ENCODE data around the gene TPCN2.

Gene TPCN2

DNA sequence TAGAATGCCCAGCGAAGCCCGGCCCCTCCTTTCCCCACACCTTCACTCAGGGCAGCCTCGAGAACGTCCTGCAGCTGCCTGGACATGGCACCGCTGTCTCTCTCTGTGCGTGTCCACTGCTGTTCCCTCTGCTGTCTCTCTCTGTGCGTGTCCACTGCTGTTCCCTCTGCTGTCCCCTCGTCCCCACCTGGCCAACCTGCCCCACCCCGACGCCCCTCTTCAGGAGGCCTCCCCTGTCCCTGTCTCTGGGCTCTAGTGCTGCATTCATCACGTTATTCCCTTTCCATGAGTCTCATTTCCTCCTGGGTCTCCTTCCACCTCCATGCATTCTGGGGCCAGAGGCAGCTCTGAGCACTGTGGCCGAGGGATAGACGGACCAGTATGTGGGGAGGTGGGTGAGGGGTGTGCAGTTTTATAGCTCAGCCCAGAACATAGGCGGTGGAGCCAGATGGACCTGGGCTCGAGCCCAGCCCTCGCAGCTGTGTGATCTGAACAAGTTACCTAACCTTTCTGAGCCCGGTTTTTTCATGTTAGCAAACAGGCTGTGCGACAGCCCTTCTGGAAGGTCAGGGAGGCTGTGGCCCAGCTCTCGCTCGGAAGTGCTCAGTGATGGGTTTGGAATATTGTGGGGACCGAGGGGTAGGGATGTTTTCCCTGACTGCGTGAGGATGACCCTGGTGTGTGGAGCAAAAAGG lies 65.1 kb downstream of the TPCN2 start:
- no peak for DNase-seq (ENCODE audit: low spot score)

DNA sequence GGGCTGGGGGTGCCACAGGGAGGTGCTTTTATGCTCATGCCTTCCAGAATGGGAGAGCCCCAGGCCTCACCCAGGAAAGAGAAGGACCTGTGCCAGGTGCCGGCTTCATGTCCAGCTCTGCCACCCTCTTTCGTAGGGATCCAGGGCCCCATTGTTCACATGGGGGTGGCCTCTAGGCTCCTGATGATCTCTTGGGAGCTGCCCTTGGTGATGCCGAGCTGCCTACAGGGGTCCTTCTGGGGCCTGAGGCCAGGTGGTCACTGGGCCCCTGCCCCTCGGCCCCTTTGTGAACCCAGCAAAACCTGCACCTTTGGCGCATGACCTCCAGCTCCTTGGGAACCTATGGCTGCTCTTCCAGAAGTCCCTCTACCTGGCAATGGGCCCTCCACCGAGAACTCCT lies 65.6 kb downstream of the TPCN2 start:
- DNase-seq (ENCODE audit: low spot score), result no peak

DNA sequence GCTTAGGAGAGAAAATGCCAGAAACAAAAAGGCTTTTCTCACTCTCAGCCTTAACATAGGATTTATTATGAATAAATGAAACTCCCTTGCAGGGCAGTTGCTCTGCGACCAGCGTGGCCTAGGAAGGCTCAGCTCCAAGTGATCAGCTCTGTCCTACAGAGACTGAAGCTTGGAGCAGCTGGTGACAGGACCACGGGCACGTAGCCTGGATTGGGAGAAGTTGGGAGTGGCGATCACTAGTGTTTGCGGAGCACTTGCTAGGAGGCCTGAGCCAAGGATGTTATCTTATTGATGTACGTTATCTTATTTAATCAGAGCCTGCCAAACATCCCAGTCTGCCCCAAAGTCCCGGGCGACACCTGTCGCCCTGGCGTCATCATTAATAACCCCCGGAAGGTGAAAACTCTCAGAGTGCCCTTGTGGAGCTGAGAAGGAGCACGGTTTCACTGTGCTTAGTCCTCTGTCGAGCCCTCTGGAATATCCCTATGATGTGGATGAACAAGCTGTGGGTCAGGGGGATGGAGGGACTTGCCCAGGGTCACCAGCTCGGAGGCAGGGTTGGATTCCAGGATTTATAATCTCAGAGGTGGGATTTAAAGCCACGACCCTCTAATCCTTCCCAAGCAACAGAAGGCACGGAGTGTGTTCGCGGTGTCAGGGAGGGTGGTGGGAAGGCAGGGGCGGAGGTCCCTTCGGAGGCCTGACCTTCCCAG lies 66.2 kb downstream of the TPCN2 start:
- DNase-seq (ENCODE audit: low spot score), result no peak

DNA sequence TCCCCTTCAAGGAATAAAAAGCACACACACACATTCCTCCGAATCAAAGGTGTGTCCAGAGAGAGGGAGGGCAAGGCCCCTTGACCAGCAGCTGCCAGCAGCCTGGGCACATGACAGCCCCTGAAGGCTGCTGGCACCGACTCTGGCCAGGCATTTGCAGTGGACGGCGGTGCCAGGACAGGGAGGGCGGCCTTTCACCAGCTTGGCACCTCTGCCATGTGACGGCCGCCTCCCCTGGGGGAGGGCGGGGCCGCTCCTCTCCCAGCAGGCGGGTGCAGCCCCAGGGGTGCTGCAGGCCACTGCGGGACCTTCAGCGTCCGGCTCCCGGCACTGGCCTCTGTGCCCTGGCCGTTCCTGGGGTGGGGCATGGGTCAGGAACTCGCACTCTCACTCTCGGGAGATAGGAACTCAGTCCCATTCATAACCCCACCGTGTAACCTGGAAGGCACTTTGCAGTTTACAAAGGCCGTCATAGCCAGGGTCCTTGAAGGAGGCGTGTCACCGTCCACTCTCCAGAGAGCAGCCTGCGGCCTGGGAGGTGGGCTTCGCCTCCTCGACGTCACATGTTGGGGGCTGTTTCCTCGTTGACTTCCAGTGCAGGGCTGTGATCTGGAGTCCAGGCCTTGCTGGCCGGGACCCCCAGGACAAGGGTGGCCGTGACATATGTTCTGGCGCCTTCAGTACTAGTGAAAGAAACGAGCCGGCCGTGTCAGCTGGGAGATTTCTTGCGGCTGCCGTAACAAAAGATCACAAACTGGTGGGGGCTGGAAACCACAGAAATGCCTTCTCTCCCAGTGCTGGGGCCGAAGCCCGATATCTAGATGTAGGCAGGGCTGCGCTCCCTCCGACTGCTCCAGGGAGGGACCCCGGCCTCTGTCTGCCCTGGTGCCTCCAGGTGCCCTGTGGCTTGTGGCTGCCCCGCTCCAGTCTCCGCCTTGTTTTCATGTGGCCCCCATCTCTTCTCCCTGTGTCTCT lies 67.1 kb downstream of the TPCN2 start:
- peak; percentile 72 for DNase-seq (ENCODE audit: low spot score)

DNA sequence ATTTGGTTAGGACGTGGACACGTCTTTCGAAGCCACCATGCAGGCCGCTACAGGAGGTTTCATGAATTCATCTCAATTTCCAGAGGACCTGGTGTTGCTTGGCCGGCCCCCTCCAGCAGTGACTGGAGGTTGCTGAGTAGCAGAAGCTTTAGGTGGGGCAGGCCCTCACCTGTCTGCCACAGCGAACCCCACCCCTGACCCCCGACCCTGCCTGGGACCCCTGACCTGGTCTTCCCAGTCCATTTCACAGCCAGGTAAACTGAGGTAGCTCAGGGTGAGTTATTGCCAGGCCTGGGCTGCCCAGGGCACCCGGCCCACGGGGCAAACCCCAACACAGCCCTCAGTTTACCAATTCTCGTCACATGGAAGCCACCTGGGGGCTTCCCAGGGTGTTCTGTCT lies 67.9 kb downstream of the TPCN2 start:
- DNase-seq (ENCODE audit: low spot score), result no peak

DNA sequence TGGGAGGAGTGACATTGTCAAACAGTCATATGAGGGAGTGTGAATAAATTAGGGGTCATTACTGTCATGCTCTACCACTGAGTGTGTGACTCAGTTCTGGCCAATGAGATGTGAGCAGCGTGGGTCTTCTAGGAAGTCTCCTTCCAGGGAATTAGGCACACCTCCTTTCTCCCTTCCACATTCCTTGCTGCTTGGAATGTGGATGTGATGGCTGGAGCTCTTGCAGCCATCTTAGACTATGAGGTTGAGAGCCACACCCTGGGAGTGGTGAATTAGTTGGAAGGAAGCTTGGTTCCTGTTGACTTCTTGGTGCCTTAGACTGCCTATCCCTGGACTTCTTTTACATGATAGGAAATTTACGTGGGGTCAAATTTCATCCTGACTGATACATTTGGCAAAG lies 70.5 kb downstream of the TPCN2 start:
- DNase-seq (ENCODE audit: low spot score), result no peak

DNA sequence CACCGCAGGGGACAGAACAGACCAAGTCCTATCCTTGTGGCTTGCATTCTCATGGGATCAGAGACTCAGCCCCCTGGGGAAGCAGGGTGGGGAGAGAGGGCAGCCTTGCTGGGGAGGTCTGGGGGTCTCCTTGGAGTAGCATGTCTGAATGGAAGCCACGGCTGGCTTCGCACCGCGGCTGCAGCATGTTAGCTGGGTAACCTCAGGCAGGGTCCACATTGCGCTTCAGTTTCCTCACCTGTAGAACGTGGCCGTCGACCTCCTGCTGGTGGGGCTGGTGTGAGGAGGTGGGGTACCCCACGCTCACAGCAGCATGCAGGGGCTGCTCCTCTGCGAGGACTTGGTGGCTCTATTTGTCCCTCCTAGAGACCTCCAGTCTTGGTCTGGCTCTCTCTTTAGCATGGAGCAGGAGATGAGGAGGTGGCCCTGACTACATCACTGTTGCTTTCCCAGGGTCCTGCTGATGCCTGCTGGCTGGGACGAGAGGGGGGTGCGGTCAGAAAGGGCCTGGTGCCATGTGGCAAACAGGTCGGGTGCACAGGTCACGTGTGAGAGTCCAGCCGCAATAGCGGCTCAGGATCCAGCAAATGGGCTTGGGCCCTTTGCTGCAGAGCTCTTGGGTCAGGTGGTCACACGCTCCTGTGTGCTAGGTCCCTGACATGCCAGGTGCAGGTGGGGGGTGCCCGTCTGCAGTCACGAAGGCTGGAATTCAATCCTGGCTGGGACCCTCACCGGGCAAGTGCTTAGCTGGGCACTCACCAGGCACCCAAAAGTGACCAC lies 71.6 kb downstream of the TPCN2 start:
- DNase-seq (ENCODE audit: low spot score), result no peak

DNA sequence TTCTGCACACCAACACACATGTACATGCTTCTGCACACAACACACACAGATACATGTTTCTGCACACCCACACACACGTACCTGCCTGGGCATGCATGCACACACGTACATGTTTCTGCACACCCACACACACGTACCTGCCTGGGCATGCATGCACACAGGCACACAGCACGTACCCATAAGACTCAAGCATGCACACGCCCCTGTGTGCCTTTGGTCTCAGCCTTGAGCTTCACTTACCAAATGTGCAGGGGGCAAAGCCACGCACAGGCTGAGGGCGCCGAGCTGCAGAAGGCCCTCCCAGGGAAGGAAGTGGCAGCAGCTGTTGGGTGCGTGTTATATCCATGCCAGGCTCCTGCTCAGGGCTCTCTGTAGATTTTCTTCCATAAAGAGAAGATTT lies 72.3 kb downstream of the TPCN2 start:
- DNase-seq (ENCODE audit: low spot score), result no peak

DNA sequence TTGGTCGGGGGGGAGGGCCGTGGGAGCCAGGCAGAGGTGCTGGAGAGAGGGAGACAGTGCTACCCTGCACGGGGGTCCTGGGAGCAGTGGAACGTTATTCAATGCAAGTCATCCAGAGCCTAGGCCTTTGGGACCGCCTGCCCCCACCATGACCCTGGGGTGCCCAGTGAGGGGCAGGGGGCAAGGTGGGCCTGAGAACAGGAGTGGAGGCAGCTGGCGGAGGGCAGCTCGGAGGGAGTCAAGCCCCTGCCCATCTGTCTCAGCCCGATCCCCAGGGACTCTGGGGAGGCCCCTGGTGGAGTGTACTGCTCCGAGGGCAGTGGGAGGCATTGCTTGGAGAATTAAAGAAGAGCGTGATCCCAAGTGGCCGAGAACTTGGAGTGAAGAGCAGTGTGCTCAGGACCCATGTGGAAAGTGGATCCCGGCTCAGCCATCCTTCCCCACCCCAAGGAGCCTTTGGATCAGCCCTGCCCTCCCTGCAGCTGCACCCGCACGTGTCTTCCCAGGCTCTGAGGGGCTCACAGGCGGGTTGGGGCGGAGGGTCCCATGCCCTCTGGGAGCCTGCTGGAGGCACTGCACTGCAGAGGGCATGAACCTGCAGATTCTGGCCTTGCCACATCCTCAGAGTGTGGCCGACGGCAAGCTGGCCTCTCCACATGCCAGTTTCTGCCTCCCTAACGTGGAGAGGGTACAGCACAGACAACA lies 73.0 kb downstream of the TPCN2 start:
- no peak for DNase-seq (ENCODE audit: low spot score)

DNA sequence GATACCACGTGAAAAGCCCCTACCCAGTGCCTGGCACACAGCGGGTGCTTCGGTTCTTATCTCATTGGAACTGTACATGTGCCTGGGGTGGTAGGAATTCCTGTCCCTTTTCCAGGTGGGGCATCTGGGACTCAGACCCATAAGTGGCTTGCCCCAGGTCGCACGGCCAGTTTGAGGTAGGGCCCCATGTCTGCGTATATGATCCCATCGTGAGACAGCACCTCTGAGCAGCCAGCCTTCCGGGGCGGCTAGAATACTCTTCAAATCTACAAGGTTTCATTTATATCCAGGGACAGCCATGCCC lies 73.5 kb downstream of the TPCN2 start:
- DNase-seq (ENCODE audit: low spot score), result no peak

DNA sequence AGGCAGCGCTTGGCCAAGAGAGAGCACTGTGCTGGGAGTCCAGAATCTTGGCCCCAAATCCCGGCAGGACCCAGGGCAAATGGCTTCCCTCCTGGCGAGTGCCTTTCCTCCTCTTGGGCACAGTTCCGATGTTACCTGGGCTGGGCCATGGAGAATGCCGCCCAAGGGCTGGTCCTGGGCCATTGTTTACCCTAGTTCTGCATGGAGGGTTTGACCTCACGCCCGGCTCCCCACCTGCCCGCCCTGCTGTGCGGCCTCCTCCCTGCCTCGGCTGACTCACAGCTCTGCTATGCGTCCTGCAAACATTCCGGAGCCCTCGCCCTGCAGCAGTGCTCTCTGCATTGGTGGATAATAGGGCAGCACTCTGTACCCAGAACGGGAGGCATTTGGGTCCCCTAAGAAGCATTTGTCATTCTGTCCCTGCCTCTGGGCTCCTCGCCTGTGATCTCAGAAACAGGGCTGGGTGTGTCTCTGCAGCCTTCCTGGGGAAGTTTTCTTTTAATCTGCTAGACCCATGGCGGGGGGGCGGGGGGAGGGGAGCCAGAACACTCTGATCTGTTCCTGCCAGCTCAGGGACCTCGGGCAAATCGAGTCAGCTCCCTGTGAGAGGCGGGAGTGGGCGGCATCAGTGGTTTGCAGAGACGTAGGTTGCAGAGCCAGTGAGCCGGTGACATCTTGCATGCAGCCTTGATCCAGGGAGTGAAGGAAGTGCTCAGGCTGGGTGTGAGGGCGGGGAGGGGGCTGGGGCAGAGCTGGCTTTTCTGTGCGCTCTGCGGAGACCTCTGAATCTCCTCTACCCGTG lies 74.1 kb downstream of the TPCN2 start:
- peak; percentile 98 for DNase-seq (ENCODE audit: low spot score)

DNA sequence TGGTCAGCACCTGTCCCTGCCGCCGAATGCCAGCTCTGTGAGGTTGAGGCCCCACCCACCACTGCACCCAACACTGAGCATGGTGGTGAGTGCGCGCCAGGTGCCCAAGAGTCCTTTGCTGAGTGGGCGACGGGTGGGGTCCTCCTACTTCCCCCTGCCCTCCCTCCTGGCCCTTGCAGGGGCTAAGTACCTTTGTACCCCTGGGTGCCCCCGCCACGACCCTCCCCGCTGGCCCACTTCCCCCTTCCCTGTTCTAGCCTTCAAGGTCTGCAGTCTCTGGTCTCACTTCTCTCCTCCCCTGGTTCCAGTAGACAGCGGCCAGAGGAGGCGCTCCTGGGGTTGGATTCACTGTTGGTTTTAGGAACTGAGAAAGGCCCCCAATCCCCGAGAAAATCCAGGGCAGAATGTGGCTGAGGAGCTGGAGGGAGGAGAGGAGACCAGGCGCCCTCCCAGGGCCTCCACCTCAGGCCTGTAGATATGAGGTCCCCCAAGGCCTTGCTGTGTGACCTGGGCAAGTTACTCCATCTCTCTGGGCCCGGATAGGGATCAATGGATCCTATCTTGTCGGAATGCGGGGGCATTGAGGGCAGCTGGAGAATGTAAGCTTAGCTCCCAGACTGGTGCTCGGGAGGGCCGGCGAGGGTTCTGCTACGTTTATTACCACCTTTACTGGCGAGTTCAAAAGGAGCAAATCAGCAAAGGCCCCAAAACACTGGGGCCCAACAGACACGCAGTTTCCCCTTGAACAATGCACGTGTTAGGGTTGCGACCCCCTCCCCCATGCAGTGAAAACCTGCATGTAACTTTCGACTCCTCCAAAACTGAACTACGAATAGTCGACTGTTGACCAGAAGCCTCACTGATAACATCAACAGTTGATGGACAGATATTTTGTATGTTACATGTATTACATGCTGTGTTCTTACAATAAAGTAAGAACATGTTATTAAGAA lies 75.1 kb downstream of the TPCN2 start:
- no peak for DNase-seq (ENCODE audit: low spot score)

DNA sequence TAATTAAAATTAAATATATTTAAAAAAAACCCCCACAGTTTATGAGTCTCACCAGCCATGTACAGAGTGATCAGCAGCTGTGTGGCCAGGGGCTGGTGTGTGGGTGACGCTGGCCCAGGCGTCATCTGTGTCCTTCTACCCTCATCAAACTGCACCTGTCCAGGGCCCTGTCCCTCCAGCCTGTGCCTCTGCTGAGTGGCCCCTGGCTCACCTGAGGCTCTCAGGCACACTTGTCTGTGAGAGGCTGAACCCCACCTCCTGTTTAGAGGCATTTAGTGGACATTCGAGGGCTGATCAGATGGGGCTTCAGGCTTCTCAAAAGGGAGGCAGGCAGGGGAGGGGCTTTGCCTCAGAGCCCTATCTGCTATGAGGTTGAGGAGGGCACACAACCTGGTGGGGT lies 77.1 kb downstream of the TPCN2 start:
- DNase-seq (ENCODE audit: low spot score), result no peak

DNA sequence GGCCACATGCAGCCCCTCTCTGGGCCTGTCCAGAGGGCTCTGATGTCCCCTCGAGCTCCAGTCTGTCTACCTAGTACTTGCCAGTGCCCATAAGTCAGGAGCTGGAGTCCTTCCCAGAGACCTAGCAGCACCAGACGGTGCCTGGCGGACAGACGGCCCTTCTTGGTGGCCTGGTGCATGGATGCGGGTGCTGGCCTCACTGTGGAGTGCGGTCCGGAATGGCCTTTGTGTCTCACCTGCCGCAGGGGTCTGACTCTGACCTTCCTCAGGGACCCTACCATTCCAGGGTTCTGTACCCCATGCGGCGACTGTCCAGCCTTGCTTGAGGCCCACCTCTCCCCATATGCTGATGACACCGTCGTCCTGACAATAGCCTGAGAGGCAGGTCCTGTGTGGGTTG lies 77.6 kb downstream of the TPCN2 start:
- DNase-seq (ENCODE audit: low spot score), result no peak

DNA sequence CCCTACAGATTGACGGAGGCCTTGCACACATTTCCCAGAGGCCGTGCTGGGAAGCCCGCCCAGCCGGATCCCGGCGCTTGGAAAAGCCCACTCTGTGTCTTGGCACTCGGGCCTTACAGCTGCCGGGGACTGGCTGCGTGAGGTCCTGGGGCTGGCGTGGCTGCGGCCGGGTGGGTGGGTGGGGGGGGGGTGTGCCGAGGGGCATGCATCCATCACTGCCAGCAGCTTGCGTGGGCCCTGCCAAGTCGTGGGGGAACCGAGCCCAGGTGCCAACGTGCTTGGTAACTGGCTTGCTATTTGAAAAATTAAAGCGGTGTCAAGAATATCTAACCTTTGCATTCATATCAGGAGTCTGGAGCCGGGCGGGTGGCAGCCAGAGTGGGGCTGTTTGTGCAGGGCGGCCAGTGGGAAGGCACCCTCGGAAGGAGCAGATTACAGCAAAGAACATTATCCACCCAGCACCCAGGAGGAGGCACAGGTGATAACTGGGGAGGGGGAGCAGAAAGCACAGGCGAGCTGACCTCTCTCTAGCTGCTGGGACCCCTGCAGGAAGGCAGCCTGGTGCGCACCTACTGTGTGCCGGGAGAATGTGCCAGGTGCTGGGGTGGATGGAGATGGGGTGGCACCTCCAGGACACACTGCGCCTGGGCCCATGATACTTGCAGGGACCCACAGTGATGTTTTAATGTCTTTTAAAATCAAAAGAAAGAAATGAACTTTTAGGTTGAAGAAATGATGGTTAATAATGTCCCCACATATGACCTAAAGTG lies 78.5 kb downstream of the TPCN2 start:
- no peak for DNase-seq (ENCODE audit: low spot score)

DNA sequence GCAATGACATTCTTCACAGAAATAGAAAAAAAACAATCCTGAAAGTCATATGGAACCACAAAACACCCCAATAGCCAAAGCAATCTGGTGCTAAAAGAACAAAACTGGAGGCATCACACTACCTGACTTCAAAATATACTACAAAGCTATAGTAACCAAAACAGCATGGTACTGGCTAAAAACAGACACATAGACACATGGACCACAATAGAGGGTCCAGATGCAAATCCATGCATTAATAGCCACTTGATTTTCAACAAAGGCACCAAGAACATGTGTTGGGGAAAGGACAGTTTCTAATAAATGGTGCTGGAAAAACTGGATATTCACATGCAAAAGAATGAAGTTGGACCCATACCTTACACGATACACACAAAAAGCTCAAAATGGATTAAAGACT lies 79.2 kb downstream of the TPCN2 start:
- no peak for DNase-seq (ENCODE audit: low spot score)

DNA sequence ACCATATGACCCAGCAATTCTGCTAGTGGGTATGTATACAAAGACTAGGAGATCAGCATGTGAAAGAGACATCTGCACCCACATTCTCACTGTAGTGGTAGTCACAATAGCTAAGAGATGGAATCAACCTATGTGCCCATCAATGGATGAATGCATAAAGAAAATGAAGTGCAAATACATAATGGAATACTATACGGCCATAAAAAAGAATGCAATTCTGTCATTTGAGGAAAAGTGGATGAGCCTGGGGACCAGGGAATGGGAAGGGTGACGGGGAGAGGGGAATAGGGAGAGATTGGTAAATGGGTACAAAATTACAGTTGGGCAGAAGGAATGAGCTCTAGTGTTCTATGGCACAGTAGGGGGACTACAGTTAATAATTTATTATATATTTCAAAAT lies 80.3 kb downstream of the TPCN2 start:
- DNase-seq (ENCODE audit: low spot score), result no peak

DNA sequence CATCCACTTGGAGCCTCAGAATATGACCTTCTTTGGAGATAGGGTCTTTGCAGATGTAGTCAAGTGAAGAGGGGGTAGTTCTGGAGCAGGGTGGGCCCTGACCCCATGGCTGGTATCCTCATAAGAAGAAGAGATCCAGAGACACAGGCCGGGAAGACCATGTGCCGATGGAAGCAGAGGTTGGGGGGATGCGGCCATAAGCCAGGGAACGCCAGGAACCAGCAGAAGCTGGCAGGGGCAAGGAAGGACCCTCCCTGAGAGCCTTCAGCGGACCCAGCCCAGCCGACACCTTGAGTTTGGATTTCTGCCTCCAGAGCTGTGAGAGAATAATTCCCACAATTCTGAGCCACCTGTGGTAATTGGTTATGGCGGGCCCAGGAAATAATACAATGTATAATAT lies 80.9 kb downstream of the TPCN2 start:
- DNase-seq (ENCODE audit: low spot score), result no peak

DNA sequence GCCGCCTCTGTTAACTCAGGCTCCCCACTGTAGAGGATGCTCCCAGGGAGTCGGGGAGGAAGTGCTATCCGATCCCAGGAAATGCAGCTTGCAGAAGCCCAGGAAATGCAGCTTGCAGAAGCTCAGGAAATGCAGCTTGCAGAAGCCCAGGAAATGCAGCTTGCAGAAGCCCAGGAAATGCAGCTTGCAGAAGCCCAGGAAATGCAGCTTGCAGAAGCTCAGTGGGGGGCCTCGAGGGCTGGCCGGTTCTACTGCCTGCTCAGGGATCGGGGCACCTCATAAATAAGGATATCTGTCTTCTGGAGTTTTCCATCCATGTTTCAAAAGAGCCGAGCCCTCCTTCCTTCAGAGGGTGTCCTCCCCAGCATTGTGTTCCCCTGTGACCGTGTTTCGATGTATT lies 81.9 kb downstream of the TPCN2 start:
- no peak for DNase-seq (ENCODE audit: low spot score)

Data from kidney tubule cell (primary cell).